ENCODE measurements around the gene INO80D.
A peak's percentile ranks its signal among the peaks of the same experiment; 100 is the strongest.

Gene INO80D

GRCh38 chr2:205998583-205998982, 87.4 kb downstream of the INO80D start:
- whole genome bisulfite sequencing (ENCODE audit: extremely low coverage, insufficient coverage, low lambda C conversion rate), result 100% methylated on average over 1 of the region's 2 CpGs
- H3K4ac ChIP-seq (ENCODE audit: low read depth, low read length), result no peak overlapping the region

GRCh38 chr2:205996161-205996560, 89.8 kb downstream of the INO80D start:
- Histone ChIP-seq H2BK15ac (replicated peaks; ENCODE audit: low read depth) (no peak overlapping the region), H2BK5ac (ENCODE audit: low read length) (no peak overlapping the region), H3K9ac (ENCODE audit: low read length) (no peak overlapping the region), H3K18ac (ENCODE audit: low read length) (no peak overlapping the region), H2AK5ac (ENCODE audit: low read length) (no peak overlapping the region), H3K4me2 (ENCODE audit: low read length) (no peak overlapping the region), H4K8ac (ENCODE audit: low read depth, low read length) (no peak overlapping the region), H4K5ac (ENCODE audit: low read length) (no peak overlapping the region), H3K4ac (ENCODE audit: low read depth, low read length) (no peak overlapping the region), H3K36me3 (ENCODE audit: control insufficient read depth, insufficient read depth, low read length) (no peaks in the 10 kb centered on the region), H3K79me2 (ENCODE audit: control insufficient read depth, insufficient read depth, low read length) (no peaks in the 10 kb centered on the region), H3K79me1 (ENCODE audit: low read length) (no peaks in the 10 kb centered on the region), H3K56ac (ENCODE audit: low read length) (no peak overlapping the region), H3K23ac (ENCODE audit: low read length) (no peak overlapping the region), H2BK120ac (ENCODE audit: low read depth, low read length) (no peak overlapping the region), H3K4me3 (ENCODE audit: low read length) (no peak overlapping the region), H3K27me3 (ENCODE audit: insufficient read depth, low read length, poor library complexity) (no peaks in the 10 kb centered on the region), H3K27ac (ENCODE audit: low read depth, low read length) (no peak overlapping the region), H3K4me1 (ENCODE audit: control insufficient read depth, low read depth, low read length) (no peaks in the 10 kb centered on the region)
- DNase-seq, result no peak

More at GRCh38 chr2:205998583-205998982, 87.4 kb downstream of the INO80D start:
- no peak overlapping the region for H3K9ac ChIP-seq (ENCODE audit: low read length)
- H3K79me1 ChIP-seq (ENCODE audit: low read length), result no peaks in the 10 kb centered on the region
- H2AK5ac ChIP-seq (ENCODE audit: low read length), result no peak overlapping the region
- no peak overlapping the region for H3K18ac ChIP-seq (ENCODE audit: low read length)
- no peak overlapping the region for H3K4me3 ChIP-seq (ENCODE audit: low read length)
- no peak overlapping the region for H2BK15ac ChIP-seq (replicated peaks; ENCODE audit: low read depth)
- no peak overlapping the region for H3K56ac ChIP-seq (ENCODE audit: low read length)
- H3K23ac ChIP-seq (ENCODE audit: low read length), result no peak overlapping the region
- H3K27ac ChIP-seq (ENCODE audit: low read depth, low read length), result no peak overlapping the region
- no peaks in the 10 kb centered on the region for H3K27me3 ChIP-seq (ENCODE audit: insufficient read depth, low read length, poor library complexity)
- DNase-seq, result no peak
- H3K4me2 ChIP-seq (ENCODE audit: low read length), result no peak overlapping the region
- H3K4me1 ChIP-seq (ENCODE audit: control insufficient read depth, low read depth, low read length), result no peaks in the 10 kb centered on the region
- H2BK5ac ChIP-seq (ENCODE audit: low read length), result no peak overlapping the region
- H4K5ac ChIP-seq (ENCODE audit: low read length), result no peak overlapping the region
- H2BK120ac ChIP-seq (ENCODE audit: low read depth, low read length), result no peak overlapping the region
- no peaks in the 10 kb centered on the region for H3K36me3 ChIP-seq (ENCODE audit: control insufficient read depth, insufficient read depth, low read length)
- H3K79me2 ChIP-seq (ENCODE audit: control insufficient read depth, insufficient read depth, low read length), result no peaks in the 10 kb centered on the region
- H4K8ac ChIP-seq (ENCODE audit: low read depth, low read length), result no peak overlapping the region

- DNase-seq, result no peak
- H3K9ac ChIP-seq (ENCODE audit: low read length), result no peak overlapping the region
- no peak overlapping the region for H3K18ac ChIP-seq (ENCODE audit: low read length)
- H3K56ac ChIP-seq (ENCODE audit: low read length), result no peak overlapping the region
- no peak overlapping the region for H3K4ac ChIP-seq (ENCODE audit: low read depth, low read length)
- H4K8ac ChIP-seq (ENCODE audit: low read depth, low read length), result no peak overlapping the region
- H2AK5ac ChIP-seq (ENCODE audit: low read length), result no peak overlapping the region
- no peak overlapping the region for H2BK120ac ChIP-seq (ENCODE audit: low read depth, low read length)
- no peaks in the 10 kb centered on the region for H3K79me2 ChIP-seq (ENCODE audit: control insufficient read depth, insufficient read depth, low read length)
- no peak overlapping the region for H2BK15ac ChIP-seq (replicated peaks; ENCODE audit: low read depth)
- no peak overlapping the region for H3K4me2 ChIP-seq (ENCODE audit: low read length)
- H3K36me3 ChIP-seq (ENCODE audit: control insufficient read depth, insufficient read depth, low read length), result no peaks in the 10 kb centered on the region
- no peak overlapping the region for H2BK5ac ChIP-seq (ENCODE audit: low read length)
- no peak overlapping the region for H3K27ac ChIP-seq (ENCODE audit: low read depth, low read length)
- H3K23ac ChIP-seq (ENCODE audit: low read length), result no peak overlapping the region
- no peaks in the 10 kb centered on the region for H3K27me3 ChIP-seq (ENCODE audit: insufficient read depth, low read length, poor library complexity)
- H3K4me1 ChIP-seq (ENCODE audit: control insufficient read depth, low read depth, low read length), result no peaks in the 10 kb centered on the region
- no peak overlapping the region for H4K5ac ChIP-seq (ENCODE audit: low read length)
- no peaks in the 10 kb centered on the region for H3K79me1 ChIP-seq (ENCODE audit: low read length)
- no CpG with 5 or more reads among the region's 1 CpG for WGBS (ENCODE audit: extremely low coverage, insufficient coverage, low lambda C conversion rate)
- H3K4me3 ChIP-seq (ENCODE audit: low read length), result no peak overlapping the region
Observed at GRCh38 chr2:205995260-205995659, 90.7 kb downstream of the INO80D start.

GRCh38 chr2:205994344-205994743, 91.6 kb downstream of the INO80D start:
- Histone ChIP-seq H3K27ac (ENCODE audit: low read depth, low read length) (no peak overlapping the region), H3K4me3 (ENCODE audit: low read length) (no peak overlapping the region), H3K4me2 (ENCODE audit: low read length) (no peak overlapping the region), H3K18ac (ENCODE audit: low read length) (no peak overlapping the region), H4K5ac (ENCODE audit: low read length) (no peak overlapping the region), H3K79me2 (ENCODE audit: control insufficient read depth, insufficient read depth, low read length) (no peaks in the 10 kb centered on the region), H3K9ac (ENCODE audit: low read length) (no peak overlapping the region), H4K8ac (ENCODE audit: low read depth, low read length) (no peak overlapping the region), H2BK5ac (ENCODE audit: low read length) (no peak overlapping the region), H2AK5ac (ENCODE audit: low read length) (no peak overlapping the region), H3K56ac (ENCODE audit: low read length) (no peak overlapping the region), H2BK120ac (ENCODE audit: low read depth, low read length) (no peak overlapping the region), H2BK15ac (replicated peaks; ENCODE audit: low read depth) (no peak overlapping the region), H3K27me3 (ENCODE audit: insufficient read depth, low read length, poor library complexity) (no peaks in the 10 kb centered on the region), H3K79me1 (ENCODE audit: low read length) (no peaks in the 10 kb centered on the region), H3K36me3 (ENCODE audit: control insufficient read depth, insufficient read depth, low read length) (no peaks in the 10 kb centered on the region), H3K23ac (ENCODE audit: low read length) (no peak overlapping the region), H3K4ac (ENCODE audit: low read depth, low read length) (no peak overlapping the region), H3K4me1 (ENCODE audit: control insufficient read depth, low read depth, low read length) (no peaks in the 10 kb centered on the region)
- no CpG with 5 or more reads among the region's 2 CpGs for WGBS (ENCODE audit: extremely low coverage, insufficient coverage, low lambda C conversion rate)
- no peak for DNase-seq

GRCh38 chr2:205990104-205990503, 95.9 kb downstream of the INO80D start:
- Histone ChIP-seq H3K79me2 (ENCODE audit: control insufficient read depth, insufficient read depth, low read length) (no peaks in the 10 kb centered on the region), H3K27me3 (ENCODE audit: insufficient read depth, low read length, poor library complexity) (no peaks in the 10 kb centered on the region), H3K56ac (ENCODE audit: low read length) (no peak overlapping the region), H3K27ac (ENCODE audit: low read depth, low read length) (no peak overlapping the region), H3K9ac (ENCODE audit: low read length) (no peak overlapping the region), H2BK5ac (ENCODE audit: low read length) (no peak overlapping the region), H3K36me3 (ENCODE audit: control insufficient read depth, insufficient read depth, low read length) (no peaks in the 10 kb centered on the region), H4K5ac (ENCODE audit: low read length) (no peak overlapping the region), H2AK5ac (ENCODE audit: low read length) (no peak overlapping the region), H3K18ac (ENCODE audit: low read length) (no peak overlapping the region), H3K79me1 (ENCODE audit: low read length) (no peaks in the 10 kb centered on the region), H3K4ac (ENCODE audit: low read depth, low read length) (no peak overlapping the region), H3K4me3 (ENCODE audit: low read length) (no peak overlapping the region), H3K4me2 (ENCODE audit: low read length) (no peak overlapping the region), H3K4me1 (ENCODE audit: control insufficient read depth, low read depth, low read length) (no peaks in the 10 kb centered on the region), H3K23ac (ENCODE audit: low read length) (no peak overlapping the region), H2BK15ac (replicated peaks; ENCODE audit: low read depth) (no peak overlapping the region), H2BK120ac (ENCODE audit: low read depth, low read length) (no peak overlapping the region), H4K8ac (ENCODE audit: low read depth, low read length) (no peak overlapping the region)
- DNase-seq, result no peak
- WGBS (ENCODE audit: extremely low coverage, insufficient coverage, low lambda C conversion rate), result no CpG with 5 or more reads among the region's 2 CpGs

GRCh38 chr2:205989271-205990071, 96.5 kb downstream of the INO80D start:
- Histone ChIP-seq H3K79me2 (ENCODE audit: control insufficient read depth, insufficient read depth, low read length) (no peaks in the 10 kb centered on the region), H3K23ac (ENCODE audit: low read length) (no peak overlapping the region), H3K27ac (ENCODE audit: low read depth, low read length) (no peak overlapping the region), H4K5ac (ENCODE audit: low read length) (no peak overlapping the region), H3K18ac (ENCODE audit: low read length) (no peak overlapping the region), H2BK120ac (ENCODE audit: low read depth, low read length) (no peak overlapping the region), H3K36me3 (ENCODE audit: control insufficient read depth, insufficient read depth, low read length) (no peaks in the 10 kb centered on the region), H3K4me3 (ENCODE audit: low read length) (no peak overlapping the region), H3K4me2 (ENCODE audit: low read length) (no peak overlapping the region), H3K4me1 (ENCODE audit: control insufficient read depth, low read depth, low read length) (no peaks in the 10 kb centered on the region), H2AK5ac (ENCODE audit: low read length) (no peak overlapping the region), H3K4ac (ENCODE audit: low read depth, low read length) (no peak overlapping the region), H3K56ac (ENCODE audit: low read length) (no peak overlapping the region), H3K27me3 (ENCODE audit: insufficient read depth, low read length, poor library complexity) (no peaks in the 10 kb centered on the region), H3K79me1 (ENCODE audit: low read length) (no peaks in the 10 kb centered on the region), H2BK5ac (ENCODE audit: low read length) (no peak overlapping the region), H4K8ac (ENCODE audit: low read depth, low read length) (no peak overlapping the region), H2BK15ac (replicated peaks; ENCODE audit: low read depth) (no peak overlapping the region), H3K9ac (ENCODE audit: low read length) (no peak overlapping the region)
- DNase-seq, result peak; percentile 13
- no CpG with 5 or more reads among the region's 11 CpGs for WGBS (ENCODE audit: extremely low coverage, insufficient coverage, low lambda C conversion rate)
